K562 treated with DMSO at 1 percent for 4 hours (cell line): ENCODE measurements around the gene FOXN4. TPM values are rescaled to one million over a fixed set of nuclear protein-coding genes. Genes with fewer than 3 reads are reported as not detected.

Experiments used
- total RNA-seq: library from RNA; unstranded; fragments of 300-600 nt; gene quantifications from 2 replicates; pipeline ENCODE4 v1.2.3, GENCODE V29; 2022; ENCODE audit not compliant: insufficient read depth

Gene FOXN4, protein sequence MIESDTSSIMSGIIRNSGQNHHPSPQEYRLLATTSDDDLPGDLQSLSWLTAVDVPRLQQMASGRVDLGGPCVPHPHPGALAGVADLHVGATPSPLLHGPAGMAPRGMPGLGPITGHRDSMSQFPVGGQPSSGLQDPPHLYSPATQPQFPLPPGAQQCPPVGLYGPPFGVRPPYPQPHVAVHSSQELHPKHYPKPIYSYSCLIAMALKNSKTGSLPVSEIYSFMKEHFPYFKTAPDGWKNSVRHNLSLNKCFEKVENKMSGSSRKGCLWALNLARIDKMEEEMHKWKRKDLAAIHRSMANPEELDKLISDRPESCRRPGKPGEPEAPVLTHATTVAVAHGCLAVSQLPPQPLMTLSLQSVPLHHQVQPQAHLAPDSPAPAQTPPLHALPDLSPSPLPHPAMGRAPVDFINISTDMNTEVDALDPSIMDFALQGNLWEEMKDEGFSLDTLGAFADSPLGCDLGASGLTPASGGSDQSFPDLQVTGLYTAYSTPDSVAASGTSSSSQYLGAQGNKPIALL
- total RNA-seq = not detected in 2 replicates

DNA sequence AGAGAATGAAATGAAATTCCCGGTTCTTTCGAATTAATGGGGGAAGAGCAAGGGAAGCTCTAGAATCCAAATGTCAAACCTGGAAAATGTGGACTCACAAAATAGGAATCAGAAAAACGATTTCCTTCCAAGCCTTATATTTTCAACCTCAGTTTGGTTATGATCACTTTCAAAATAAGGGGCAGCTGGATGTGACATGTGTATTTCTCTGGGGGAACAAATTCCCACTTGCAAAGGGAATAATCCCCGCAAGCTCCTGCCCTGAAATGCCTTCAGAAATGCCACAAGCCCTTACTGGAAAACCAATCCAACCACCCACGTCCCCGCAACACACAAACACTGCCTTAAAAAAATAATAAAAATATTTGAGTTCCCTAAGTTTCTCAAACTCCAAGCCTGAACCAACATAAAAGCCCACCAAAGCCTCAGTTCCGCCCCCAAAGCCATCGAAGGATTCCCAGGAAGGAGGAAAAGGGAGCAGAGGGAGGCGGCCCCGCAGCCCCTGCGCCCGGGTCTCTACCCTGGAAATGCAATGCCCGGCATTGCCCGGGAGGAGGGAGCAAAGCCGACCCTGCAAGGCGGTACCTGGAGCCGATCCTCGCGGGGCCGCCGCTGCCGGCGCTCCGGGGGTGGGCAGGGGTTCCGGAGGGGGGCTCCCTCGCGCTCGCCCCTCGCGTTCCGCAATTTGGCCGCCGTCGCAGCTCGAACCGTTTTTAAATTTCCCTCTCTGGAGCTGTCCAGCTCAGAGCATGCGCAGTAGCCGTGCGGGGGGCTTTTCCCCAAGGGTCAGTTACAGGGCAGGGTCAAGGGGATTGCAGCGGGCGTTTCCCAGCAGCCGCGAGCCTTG, at the start of gene FOXN4:
Gene FOXN4 (minus strand): TSS at position 751 of the 847 bp plus-strand sequence. CDS start 963 bp downstream, outside the sequence.

DNA sequence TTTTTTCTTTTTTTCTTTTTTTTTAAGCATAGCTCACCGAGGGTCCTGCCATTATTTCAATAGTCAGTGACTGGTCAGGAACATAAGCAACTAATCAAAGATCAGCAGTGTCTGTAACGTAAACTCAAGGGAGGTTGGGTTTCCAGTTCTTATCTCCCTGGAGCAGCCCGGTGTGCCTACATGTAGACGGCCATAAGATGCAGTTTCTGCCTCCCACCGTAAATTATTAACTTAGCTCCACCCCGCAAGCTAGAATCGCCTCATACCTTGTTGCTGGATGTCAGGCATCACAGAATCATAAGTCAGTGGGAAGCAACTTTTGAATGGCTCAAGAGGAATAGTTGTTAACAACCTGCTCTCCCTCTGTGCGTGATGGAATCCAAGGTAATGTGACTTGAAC, 38.5 kb upstream of the FOXN4 start, which contains the start of gene MYO1H:
Gene MYO1H (plus strand): TSS at position 312 of the 400 bp plus-strand sequence. CDS start 61 bp downstream, at position 373.

Other genes starting within 250 kb of the FOXN4 start
- gene ALKBH2, start 215.8 kb downstream of the FOXN4 start, total RNA-seq = 16.0 and 23.0 TPM in 2 replicates
- 17.1 and 25.8 TPM in 2 replicates for gene UNG, start 211.7 kb downstream of the FOXN4 start, total RNA-seq
- gene ACACB, start 192.7 kb downstream of the FOXN4 start, total RNA-seq = 3.5 and 6.7 TPM in 2 replicates
- not detected in 2 replicates for gene MYO1H, start 38.6 kb upstream of the FOXN4 start, total RNA-seq
- gene KCTD10, start 168.0 kb upstream of the FOXN4 start, total RNA-seq = 13.7 and 14.0 TPM in 2 replicates
- gene UBE3B, start 168.3 kb upstream of the FOXN4 start, total RNA-seq = 13.6 and 15.3 TPM in 2 replicates